Stimulated activated memory B cell treated with anti-CD40 and anti-IgM and Interleukin-4, amounts not matched to agents 10 μg/mL and 1 μg/mL and 100 μg/mL, for 72 hours (primary cell): Measurements from ENCODE around the gene SCAMP3.
"Not testable (repeated sequence)": the region's sequence is repeated elsewhere in the genome, so short reads cannot be mapped to it uniquely, and the experiment has no call there.

Source experiments
- ATAC-seq: fragments of 150-1000 bp; cut with Tn5 transposase; 2 replicates; pipeline ENCODE4 v1.10.0; 2021
- H3K27ac Mint-ChIP-seq: one replicate; pipeline ENCODE4 v1.8.0; 2022; ENCODE audit warnings: mild to moderate bottlenecking, mixed read lengths
- H3K27me3 Mint-ChIP-seq: one replicate; pipeline ENCODE4 v1.8.0; 2022; ENCODE audit warnings: mixed read lengths
- H3K36me3 Mint-ChIP-seq: one replicate; pipeline ENCODE4 v1.8.0; 2022; ENCODE audit warnings: mixed read lengths
- H3K4me1 Mint-ChIP-seq: one replicate; pipeline ENCODE4 v1.8.0; 2022; ENCODE audit warnings: mixed read lengths
- H3K4me3 Mint-ChIP-seq: one replicate; pipeline ENCODE4 v1.8.0; 2022; ENCODE audit warnings: mild to moderate bottlenecking, moderate library complexity, mixed read lengths
- H3K9me3 Mint-ChIP-seq: one replicate; pipeline ENCODE4 v1.8.0; 2022; ENCODE audit warnings: mixed read lengths

Gene SCAMP3

DNA sequence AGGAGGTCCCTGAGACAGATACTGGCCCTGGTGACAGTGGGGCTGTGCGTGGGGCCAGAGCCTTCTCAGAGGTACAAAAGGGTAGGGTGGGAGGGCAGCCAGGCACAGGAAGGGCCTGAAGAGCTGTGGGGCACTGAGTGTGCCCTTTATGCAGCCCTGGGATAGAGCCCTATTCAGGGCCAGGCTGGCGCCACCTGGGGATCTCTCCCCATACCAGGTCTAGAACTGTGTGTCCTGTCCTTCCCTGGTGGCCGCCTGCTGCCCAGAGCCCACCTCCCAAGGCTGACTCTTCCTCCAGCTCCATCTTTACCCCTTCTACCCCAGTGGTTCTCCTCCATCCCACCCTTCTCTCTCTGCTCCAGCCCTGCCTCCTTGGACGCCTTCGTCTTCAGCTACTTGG is 28.7 kb downstream of the SCAMP3 start:
- peak; percentile 24 for ATAC-seq
- not testable (repeated sequence) for H3K27ac Mint-ChIP-seq, H3K27me3 Mint-ChIP-seq, H3K4me3 Mint-ChIP-seq, H3K4me1 Mint-ChIP-seq, H3K9me3 Mint-ChIP-seq
- H3K36me3 Mint-ChIP-seq: peaks cover 28% of the 10 kb centered on the region

DNA sequence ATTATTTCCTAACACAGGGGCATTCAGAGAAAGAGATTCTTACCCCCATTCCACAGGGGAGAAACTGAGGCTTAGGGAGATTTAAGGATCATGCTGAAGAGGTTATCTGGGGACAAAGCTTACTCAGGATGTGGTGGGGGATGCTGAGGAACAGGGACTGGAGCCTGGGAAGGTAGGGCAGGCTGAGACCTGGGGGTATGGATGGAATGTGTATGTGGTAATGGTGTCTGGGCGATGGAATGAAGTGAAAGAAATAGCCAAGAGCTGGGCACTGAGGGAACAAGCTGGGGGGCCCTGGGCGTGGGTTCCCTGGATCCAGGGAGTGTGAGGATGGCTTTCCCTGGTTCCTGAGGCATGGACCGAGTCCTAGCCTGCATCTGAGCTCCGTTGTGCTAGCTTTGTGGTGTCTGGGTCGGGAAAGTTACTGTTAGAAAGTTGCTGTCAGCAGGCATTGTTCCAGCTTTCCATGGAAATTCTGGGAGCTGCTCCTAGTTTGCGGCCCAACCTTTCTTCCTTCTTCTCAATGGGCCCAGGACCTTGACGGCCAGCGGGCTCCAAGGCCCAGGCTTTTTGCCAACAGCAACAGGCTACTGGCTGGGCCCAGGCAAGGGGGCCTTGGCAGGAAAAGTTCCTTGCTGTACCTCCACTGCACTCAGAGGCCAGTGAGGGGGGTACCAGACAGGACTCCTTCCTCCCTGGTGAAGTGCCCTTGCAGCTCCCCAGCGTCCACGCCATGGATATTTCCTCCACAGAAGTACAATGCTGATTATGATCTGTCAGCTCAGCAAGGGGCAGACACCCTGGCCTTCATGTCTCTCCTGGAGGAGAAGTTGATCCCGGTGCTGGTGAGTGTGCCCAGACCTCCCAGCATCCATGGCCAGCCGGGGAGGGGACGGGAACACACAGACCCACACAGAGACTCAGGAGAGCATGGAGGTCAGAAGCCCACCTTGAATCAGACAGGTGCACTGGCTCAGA is 29.9 kb downstream of the SCAMP3 start:
- H3K4me3 Mint-ChIP-seq, ATAC-seq, H3K9me3 Mint-ChIP-seq, H3K27ac Mint-ChIP-seq, H3K27me3 Mint-ChIP-seq, H3K4me1 Mint-ChIP-seq: not testable (repeated sequence)
- H3K36me3 Mint-ChIP-seq: peaks cover 19% of the 10 kb centered on the region

DNA sequence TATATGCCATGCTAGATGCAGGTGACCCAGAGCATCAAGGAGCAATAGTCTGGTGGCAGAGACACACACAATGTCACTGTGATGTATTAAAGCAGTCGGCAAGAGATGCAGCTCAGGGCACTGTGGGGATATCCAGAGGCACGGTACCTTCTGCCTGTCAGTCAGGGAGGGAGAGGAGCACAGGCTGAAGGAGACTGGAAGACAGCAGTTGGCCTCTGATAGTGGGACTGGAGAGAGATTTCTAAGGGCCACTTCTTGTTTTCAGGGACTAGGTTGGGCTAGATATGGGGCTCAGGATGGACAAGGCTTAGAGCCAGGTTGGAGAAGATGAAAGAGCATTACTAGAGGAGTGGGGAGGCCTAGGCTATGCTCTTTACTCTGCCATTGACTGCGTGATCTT is 30.9 kb downstream of the SCAMP3 start:
- H3K27me3 Mint-ChIP-seq, H3K36me3 Mint-ChIP-seq, H3K27ac Mint-ChIP-seq, H3K4me3 Mint-ChIP-seq, H3K9me3 Mint-ChIP-seq, ATAC-seq: not testable (repeated sequence)
- peaks cover 14% of the 10 kb centered on the region for H3K4me1 Mint-ChIP-seq

DNA sequence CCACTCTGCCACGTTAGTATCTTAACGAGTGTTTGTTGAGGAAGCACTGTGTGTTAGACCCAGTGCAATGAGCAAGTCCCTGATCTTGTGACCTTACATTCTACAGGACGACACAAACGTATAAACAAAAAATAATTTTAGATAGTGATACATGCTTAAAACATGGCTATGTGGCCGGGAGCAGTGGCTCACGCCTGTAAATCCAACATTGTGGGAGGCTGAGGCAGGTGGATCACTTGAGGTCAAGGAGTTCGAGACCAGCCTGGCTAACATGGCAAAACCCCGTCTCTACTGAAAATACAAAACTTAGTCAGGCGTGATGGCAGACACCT is 34.1 kb downstream of the SCAMP3 start:
- peak overlapping the region; percentile 87 for H3K4me3 Mint-ChIP-seq
- no peak for ATAC-seq
- H3K27me3 Mint-ChIP-seq: no peaks in the 10 kb centered on the region
- peaks cover 39% of the 10 kb centered on the region for H3K4me1 Mint-ChIP-seq
- no peaks in the 10 kb centered on the region for H3K36me3 Mint-ChIP-seq
- H3K9me3 Mint-ChIP-seq: no peaks in the 10 kb centered on the region
- peak overlapping the region; percentile 79 for H3K27ac Mint-ChIP-seq

DNA sequence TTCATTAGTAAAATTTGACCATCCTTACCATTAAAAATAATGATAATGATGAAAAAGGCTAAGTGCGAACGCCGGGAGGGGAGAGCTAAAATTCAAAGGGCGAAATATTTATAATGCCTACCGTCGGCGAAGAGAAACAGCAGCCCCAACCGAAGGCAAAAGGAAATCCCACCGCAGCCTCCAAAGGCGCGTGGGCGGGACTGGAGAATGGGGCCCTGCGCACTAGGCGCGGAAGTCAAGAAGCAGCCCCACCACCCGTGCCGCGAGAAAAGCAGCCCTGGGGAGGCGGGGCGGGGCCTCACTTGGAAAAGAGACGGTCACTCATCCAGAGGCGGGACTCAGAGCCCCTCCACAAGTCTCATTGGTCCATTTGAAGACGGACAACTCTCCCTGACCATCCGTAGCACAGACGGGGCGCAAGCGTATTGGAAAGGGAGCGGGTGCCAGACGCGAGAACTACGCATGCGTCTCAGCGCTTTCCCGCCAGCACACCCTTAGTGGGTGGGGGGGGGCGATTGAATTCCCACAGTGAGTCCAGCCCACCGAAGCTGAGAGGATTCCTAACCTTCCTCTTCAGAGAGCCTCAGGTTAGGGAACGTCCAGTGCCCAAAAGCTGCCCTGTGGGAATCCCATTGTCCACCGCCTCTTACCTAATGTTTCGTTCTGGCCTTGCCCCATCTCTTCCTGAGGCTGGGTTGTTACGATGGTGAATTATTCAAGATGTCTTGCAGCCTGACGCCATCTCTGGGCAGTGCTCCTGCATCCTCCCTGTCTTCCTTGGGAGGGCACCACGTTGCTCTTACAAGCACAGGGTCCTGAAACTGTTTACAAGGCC is 34.7 kb downstream of the SCAMP3 start:
- Mint-ChIP-seq H3K9me3 (no peaks in the 10 kb centered on the region), H3K27me3 (no peaks in the 10 kb centered on the region), H3K4me1 (peaks cover 44% of the 10 kb centered on the region), H3K27ac (peak overlapping the region; percentile 79), H3K36me3 (no peaks in the 10 kb centered on the region), H3K4me3 (peak overlapping the region; percentile 87)
- ATAC-seq: peak; percentile 97

DNA sequence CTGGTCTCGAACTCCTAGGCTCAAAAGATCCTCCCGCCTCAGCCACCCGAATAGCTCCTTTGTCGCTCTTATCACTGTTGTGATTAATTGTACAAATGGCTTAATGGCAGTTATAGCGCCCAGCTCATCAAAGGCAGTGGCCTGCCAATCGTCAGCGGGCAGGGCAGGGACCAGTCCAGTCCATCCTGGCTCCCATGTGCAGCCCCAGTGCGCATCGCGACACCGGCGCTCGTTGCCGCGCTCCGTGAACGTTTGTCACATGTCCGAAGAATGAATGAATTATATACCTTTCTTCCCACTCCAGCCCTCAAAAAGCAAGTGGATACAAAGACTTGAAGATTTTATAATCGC is 35.3 kb downstream of the SCAMP3 start:
- peak overlapping the region; percentile 79 for H3K27ac Mint-ChIP-seq
- ATAC-seq: peak; percentile 49
- no peaks in the 10 kb centered on the region for H3K9me3 Mint-ChIP-seq
- no peaks in the 10 kb centered on the region for H3K36me3 Mint-ChIP-seq
- peaks cover 44% of the 10 kb centered on the region for H3K4me1 Mint-ChIP-seq
- H3K27me3 Mint-ChIP-seq: no peaks in the 10 kb centered on the region
- H3K4me3 Mint-ChIP-seq: peak overlapping the region; percentile 87

DNA sequence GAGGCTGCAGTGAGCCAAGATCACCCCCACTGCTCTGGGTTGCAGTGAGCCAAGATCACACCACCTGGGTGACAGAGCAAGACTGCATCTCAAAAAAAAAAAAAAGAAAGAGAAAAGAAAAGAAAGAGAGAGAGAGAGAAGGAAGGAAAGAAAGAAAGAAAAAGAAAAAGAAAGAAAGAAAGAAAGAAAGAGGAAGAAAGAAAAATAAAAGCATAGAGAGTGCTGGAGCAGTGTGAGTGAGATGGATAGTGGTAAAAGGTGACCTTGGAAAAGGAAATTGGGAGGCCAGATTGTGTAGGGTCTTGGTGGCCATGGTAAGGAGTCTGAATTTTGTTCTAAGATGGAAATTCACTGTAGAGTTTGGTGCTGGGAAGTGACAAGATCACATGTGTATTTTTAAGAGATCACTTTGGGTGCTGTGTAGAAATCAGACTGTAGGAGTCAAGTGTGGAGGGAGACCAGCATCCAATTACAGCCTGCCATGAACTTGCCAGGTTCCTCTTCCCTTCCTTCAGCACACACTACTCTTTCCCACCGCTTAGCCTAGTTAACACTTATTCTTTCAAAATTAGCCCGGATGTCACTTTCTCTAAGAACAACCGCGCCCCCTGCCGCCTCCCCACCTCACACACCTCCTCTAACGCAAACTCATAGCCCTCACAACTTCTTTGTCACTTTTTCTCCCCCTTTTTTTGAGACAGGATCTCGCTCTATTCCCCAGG is 35.8 kb downstream of the SCAMP3 start:
- H3K27ac Mint-ChIP-seq: peak overlapping the region; percentile 79
- H3K4me3 Mint-ChIP-seq: peak overlapping the region; percentile 87
- no peaks in the 10 kb centered on the region for H3K9me3 Mint-ChIP-seq
- peaks cover 44% of the 10 kb centered on the region for H3K4me1 Mint-ChIP-seq
- no peaks in the 10 kb centered on the region for H3K36me3 Mint-ChIP-seq
- H3K27me3 Mint-ChIP-seq: no peaks in the 10 kb centered on the region
- peak; percentile 60 for ATAC-seq

DNA sequence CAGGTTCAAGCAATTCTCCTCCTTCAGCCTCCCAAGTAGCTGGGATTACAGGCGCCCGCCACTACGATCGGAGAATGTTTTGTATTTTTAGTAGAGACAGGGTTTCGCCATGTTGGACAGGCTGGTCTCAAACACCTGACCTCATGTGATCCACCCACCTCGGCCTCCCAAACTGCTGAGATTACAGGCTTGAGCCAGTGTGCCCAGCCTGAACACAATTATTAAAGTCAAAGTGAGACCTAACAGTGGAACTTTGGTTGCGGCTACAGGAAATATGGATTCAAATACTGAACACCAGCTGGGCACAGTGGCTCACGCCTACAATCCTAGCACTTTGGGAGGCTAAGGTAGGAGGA is 36.8 kb downstream of the SCAMP3 start:
- not testable (repeated sequence) for H3K36me3 Mint-ChIP-seq, H3K9me3 Mint-ChIP-seq, H3K4me3 Mint-ChIP-seq, H3K27me3 Mint-ChIP-seq, ATAC-seq
- Mint-ChIP-seq H3K27ac (peak overlapping the region; percentile 79), H3K4me1 (peaks cover 44% of the 10 kb centered on the region)

DNA sequence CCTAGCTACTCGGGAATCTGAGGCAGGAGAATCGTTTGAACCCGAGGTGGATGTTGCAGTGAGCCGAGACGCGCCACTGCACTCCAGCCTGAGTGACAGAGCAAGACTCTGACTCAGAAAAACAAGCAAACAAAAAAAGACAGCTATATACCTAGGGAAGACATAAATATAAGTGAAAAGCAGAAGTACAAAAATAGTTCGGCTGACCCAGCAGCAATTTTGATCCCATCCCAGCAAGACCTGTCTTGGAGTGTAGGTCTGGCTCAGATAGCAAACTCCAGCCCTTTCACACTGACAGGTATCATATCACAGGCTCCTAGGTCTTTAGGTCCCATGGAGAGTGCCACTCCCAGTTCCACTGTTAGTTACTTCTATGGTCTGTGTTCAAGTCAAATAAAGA is 39.1 kb downstream of the SCAMP3 start:
- Mint-ChIP-seq H3K27me3 (no peaks in the 10 kb centered on the region), H3K4me1 (peaks cover 52% of the 10 kb centered on the region), H3K27ac (peak overlapping the region; percentile 74), H3K9me3 (no peaks in the 10 kb centered on the region), H3K36me3 (no peaks in the 10 kb centered on the region), H3K4me3 (no peak overlapping the region)
- no peak for ATAC-seq

DNA sequence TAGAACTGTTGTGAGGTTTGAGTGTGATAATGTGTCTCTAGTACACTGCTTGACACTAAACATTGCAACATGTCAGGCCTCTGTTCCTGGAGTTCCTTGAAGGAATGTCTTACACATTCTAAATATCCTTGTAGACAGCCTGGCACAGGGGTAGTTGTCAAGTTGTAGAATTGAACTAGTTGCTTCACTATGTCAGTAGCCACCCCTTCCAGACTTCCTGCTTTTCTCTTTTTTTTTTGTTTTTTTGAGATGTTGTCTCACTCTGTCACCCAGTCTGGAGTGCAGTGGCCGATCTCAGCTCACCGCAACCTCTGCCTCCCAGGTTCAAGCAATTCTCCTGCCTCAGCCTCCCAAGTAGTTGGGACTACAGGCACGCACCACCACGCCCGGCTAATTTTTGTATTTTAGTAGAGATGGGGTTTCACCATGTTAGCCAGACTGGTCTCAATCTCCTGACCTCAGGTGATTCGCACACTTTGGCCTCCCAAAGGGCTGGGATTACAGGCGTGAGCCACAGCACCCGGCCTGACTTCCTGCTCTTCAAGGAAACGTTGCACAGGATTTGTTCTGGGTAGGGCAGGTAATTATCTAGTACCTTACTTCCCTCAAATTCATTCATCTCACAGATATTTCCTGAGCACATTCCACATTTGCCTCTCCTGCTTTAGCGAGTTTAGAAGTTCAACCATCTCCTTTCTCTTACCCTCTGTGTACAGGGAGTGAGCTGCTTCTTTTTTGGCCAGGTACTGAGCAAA is 41.8 kb downstream of the SCAMP3 start:
- not testable (repeated sequence) for H3K9me3 Mint-ChIP-seq, ATAC-seq, H3K27me3 Mint-ChIP-seq, H3K36me3 Mint-ChIP-seq, H3K4me3 Mint-ChIP-seq
- peak overlapping the region; percentile 55 for H3K27ac Mint-ChIP-seq
- H3K4me1 Mint-ChIP-seq: peaks cover 30% of the 10 kb centered on the region

DNA sequence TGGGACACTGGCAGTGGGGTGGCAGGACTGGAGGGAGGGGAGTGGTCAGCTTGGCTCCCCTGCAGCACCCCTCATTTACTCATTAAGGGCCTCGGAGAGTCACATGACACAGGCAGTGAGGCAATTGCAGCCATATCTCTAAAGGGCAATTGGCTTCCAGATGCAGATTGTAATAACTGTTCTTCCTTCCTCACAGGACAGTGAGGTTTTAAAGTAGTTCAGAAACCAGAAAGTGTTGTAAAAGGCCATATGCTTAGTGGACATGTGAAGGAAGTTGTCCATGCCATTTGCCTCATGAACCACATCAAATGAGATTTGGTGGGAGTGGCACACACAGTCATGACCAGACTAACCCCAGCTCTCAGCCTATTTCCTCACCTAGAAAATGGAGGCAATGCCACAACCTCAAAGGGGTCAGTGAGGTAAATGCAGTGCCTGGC is 42.5 kb downstream of the SCAMP3 start:
- Mint-ChIP-seq H3K4me1 (peaks cover 25% of the 10 kb centered on the region), H3K9me3 (no peaks in the 10 kb centered on the region), H3K27ac (peak overlapping the region; percentile 55), H3K4me3 (no peak overlapping the region), H3K36me3 (peaks cover 6% of the 10 kb centered on the region), H3K27me3 (no peaks in the 10 kb centered on the region)
- peak; percentile 37 for ATAC-seq

DNA sequence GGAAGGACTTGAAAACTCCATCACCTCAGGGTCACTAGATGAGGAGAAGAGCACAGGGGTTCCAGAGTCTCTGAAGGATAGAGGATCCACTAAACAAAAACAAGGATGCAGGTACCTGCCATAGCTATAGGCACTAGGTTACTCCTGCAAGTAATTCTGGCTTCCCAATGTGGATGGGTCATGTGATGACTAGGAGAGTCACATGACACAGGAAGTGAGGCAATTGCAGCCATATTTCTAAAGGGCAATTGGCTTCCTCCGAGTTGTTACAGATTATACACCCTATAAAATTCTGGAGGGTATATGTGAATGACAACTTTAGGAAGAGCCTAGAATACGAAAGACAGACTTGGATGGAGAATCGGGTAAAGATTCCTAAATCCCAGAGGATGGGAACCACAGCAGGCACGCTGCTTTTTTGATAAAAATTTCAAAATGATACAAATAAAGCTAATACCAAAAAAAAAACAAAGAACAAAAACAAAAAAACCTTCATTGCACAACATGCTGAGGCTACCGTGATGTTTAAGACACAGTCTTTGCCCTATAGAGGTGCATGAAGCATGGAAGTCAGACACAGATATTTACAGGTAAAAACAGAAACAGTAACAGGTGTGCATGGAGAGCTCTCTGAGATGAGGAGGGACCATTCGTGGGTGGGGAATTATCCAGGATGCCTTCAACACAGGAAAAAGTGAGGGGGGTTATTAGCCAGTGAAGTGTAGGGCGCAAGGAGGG is 43.1 kb downstream of the SCAMP3 start:
- Mint-ChIP-seq H3K36me3 (peaks cover 6% of the 10 kb centered on the region), H3K27ac (peak overlapping the region; percentile 55), H3K27me3 (no peaks in the 10 kb centered on the region), H3K9me3 (no peaks in the 10 kb centered on the region), H3K4me3 (no peak overlapping the region), H3K4me1 (peaks cover 19% of the 10 kb centered on the region)
- ATAC-seq: no peak

DNA sequence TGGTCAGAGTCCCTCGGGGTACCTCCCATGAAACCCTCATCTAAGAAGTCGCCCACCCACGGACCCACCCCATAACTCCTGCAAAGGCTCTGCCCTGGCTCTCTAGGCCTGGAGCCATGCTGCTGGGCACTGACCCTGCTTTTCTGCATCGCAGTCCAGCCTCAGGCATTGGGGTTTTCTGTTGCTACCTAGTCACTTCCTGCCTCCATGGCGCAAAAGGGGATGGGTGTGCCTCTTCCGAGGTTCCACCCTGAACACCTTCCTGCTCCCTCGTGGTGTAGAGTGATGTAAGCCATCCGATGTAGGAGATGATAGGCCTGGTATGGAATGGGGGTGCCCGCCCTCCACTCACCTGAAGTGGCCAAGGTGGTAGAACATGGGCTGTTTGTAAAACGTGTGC is 47.5 kb downstream of the SCAMP3 start:
- not testable (repeated sequence) for H3K27me3 Mint-ChIP-seq, H3K9me3 Mint-ChIP-seq, H3K27ac Mint-ChIP-seq, ATAC-seq, H3K4me3 Mint-ChIP-seq
- Mint-ChIP-seq H3K36me3 (peaks cover 16% of the 10 kb centered on the region), H3K4me1 (peaks cover 17% of the 10 kb centered on the region)

DNA sequence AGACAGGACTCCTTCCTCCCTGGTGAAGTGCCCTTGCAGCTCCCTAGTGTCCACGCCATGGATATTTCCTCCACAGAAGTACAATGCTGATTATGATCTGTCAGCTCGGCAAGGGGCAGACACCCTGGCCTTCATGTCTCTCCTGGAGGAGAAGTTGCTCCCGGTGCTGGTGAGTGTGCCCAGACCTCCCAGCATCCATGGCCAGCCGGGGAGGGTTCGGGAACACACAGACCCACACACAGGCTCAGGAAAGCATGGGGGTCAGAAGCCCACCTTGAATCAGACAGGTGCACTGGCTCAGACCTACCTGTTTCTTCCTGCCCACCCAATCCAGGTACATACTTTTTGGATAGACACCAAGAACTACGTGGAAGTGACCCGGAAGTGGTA is 50.1 kb downstream of the SCAMP3 start:
- not testable (repeated sequence) for H3K4me3 Mint-ChIP-seq, H3K27ac Mint-ChIP-seq, ATAC-seq, H3K27me3 Mint-ChIP-seq, H3K9me3 Mint-ChIP-seq
- peaks cover 16% of the 10 kb centered on the region for H3K36me3 Mint-ChIP-seq
- H3K4me1 Mint-ChIP-seq: peaks cover 32% of the 10 kb centered on the region
